BLaER1 treated with 17β-estradiol and CSF1 and Interleukin-3, amounts not matched to agents 10 nM and 100 nM (cell line): ENCODE results near the gene MPV17.
A peak's percentile ranks its signal among the peaks of the same experiment; 100 is the strongest.
"Not testable (repeated sequence)": the region's sequence is repeated elsewhere in the genome, so short reads cannot be mapped to it uniquely, and the experiment has no call there.

Source experiments
- H3K27ac ChIP-seq, 11 experiments: shearing (Covaris generic); formaldehyde crosslinking; 2 replicates each; pipeline ENCODE4 v1.8.1; 2022
- H3K27me3 ChIP-seq, 11 experiments: shearing (Covaris generic); formaldehyde crosslinking; 2 replicates each; pipeline ENCODE4 v1.8.1; 2022
- H3K36me3 ChIP-seq, 11 experiments: shearing (Covaris generic); formaldehyde crosslinking; 2 replicates each; pipeline ENCODE4 v1.8.1; 2022
- H3K4me1 ChIP-seq, 10 experiments: shearing (Covaris generic); formaldehyde crosslinking; 2 replicates each; pipeline ENCODE4 v1.8.1; 2022
- H3K4me2 ChIP-seq, 11 experiments: shearing (Covaris generic); formaldehyde crosslinking; 2 replicates each; pipeline ENCODE4 v1.8.1; 2022
- H3K4me3 ChIP-seq, 10 experiments: shearing (Covaris generic); formaldehyde crosslinking; 2 replicates each; pipeline ENCODE4 v1.8.1; 2022
- H3K9ac ChIP-seq, 11 experiments: shearing (Covaris generic); formaldehyde crosslinking; 2 replicates each; pipeline ENCODE4 v1.8.1; 2022
- H3K9me3 ChIP-seq, 11 experiments: shearing (Covaris generic); formaldehyde crosslinking; replicated peaks in 1 of 11; 2 replicates each; pipeline ENCODE4 v1.8.1; 2022
- H4K20me1 ChIP-seq, 11 experiments: shearing (Covaris generic); formaldehyde crosslinking; 2 replicates each; pipeline ENCODE4 v1.8.1; 2022
- Cebpa-rat ChIP-seq, 11 experiments: shearing (Covaris generic); IDR thresholded peaks; 2 replicates each; pipeline ENCODE4 v1.8.1; 2022

The MPV17 gene

DNA sequence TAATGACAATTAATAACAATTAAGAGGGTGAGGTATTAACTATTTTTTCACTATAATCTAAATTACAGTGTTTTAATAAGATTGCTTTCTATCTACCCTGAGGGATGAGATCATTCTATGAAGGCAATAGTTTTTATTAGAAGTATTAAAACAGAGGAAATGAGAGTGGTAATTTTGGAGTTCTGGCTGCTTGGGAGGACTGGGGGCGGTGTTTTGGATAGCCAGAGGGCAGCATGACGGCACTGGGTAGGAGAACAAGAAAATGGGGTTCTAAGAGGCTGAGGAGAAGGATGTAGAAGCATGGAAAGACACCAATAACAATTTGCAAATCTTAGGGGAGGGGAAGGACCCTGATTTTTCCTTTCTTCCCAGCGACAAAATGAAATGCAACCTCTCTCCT, 52.8 kb downstream of the MPV17 start:
- Histone ChIP-seq H3K9ac (no peak overlapping the region), H3K9me3 (no peaks in the 10 kb centered on the region)

DNA sequence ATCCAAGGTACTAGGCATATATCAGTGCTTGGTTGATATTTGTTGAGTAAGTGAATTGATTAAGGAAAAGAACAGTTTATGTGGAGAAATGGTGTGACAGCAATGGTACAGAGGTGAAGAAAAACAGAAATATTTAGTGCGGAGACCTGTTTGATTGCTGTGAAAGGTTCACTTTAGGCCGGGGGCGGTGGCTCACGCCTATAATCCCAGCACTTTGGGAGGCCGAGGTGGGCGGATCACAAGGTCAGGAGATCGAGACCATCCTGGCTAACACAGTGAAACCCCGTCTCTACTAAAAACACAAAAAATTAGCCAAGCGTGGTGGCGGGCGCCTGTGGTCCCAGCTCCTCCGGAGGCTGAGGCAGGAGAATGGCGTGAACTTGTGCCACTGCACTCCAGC, 54.6 kb downstream of the MPV17 start:
- not testable (repeated sequence) for H3K36me3 ChIP-seq, H3K4me3 ChIP-seq, H3K27ac ChIP-seq, H3K9me3 ChIP-seq, H3K9ac ChIP-seq
- H3K4me1 ChIP-seq: peaks cover 17 to 31% (median 22%) of the 10 kb centered on the region in 10 experiments
- H3K27me3 ChIP-seq: peaks cover 43 to 73% (median 60%) of the 10 kb centered on the region in 11 experiments
- peak overlapping the region in 2 of 11 experiments; percentile 9 to 36; a peak in 1 of 22 replicates for H3K4me2 ChIP-seq
- H4K20me1 ChIP-seq: peaks cover 0 to 22% (median 14%) of the 10 kb centered on the region in 11 experiments; a peak in 18 of 22 replicates

More for the DNA sequence above, 52.8 kb downstream of the MPV17 start:
- Histone ChIP-seq H3K36me3 (no peaks in the 10 kb centered on the region), H3K27me3 (peaks cover 25 to 55% (median 42%) of the 10 kb centered on the region in 11 experiments), H3K4me1 (peaks cover 0 to 12% (median 3%) of the 10 kb centered on the region in 10 experiments; a peak in 12 of 20 replicates), H3K4me2 (peak overlapping the region in 2 of 11 experiments; percentile 23 to 31; a peak in 2 of 22 replicates), H3K27ac (no peak overlapping the region), H3K4me3 (no peak overlapping the region), H4K20me1 (peaks cover 0 to 4% (median 0%) of the 10 kb centered on the region in 11 experiments; a peak in 2 of 22 replicates)
- no peak for TF ChIP-seq Cebpa-rat (IDR thresholded peaks at IDR 0.05)

DNA sequence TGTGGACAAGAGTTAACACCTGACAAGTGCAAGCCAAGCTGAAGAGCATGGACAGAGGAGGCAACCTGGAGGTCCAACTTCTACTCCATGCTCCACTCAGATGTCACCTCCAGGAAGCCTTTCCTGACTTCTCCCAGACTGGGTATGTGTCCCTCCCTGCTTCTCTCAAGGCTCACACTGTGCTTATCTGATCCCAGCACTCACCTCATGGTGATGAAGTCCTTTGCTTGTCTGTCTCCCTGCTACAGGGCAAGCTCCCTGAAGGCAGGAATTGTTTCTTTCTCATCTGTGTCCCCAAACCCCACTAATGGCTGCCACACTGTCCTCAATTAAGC, 57.4 kb downstream of the MPV17 start:
- Histone ChIP-seq H3K36me3 (no peaks in the 10 kb centered on the region), H4K20me1 (peaks cover 0 to 48% (median 34%) of the 10 kb centered on the region in 11 experiments; a peak in 19 of 22 replicates), H3K9me3 (no peaks in the 10 kb centered on the region), H3K4me1 (peaks cover 28 to 42% (median 36%) of the 10 kb centered on the region in 10 experiments), H3K9ac (no peak overlapping the region), H3K4me3 (peak overlapping the region in 3 of 10 experiments; percentile 53 to 65 (median 64); a peak in 3 of 20 replicates), H3K27me3 (peaks cover 71 to 98% (median 87%) of the 10 kb centered on the region in 11 experiments), H3K4me2 (peak overlapping the region; percentile 97 to 99 (median 98); a peak in 19 of 22 replicates), H3K27ac (no peak overlapping the region)
- TF ChIP-seq Cebpa-rat (IDR thresholded peaks at IDR 0.05): no peak

DNA sequence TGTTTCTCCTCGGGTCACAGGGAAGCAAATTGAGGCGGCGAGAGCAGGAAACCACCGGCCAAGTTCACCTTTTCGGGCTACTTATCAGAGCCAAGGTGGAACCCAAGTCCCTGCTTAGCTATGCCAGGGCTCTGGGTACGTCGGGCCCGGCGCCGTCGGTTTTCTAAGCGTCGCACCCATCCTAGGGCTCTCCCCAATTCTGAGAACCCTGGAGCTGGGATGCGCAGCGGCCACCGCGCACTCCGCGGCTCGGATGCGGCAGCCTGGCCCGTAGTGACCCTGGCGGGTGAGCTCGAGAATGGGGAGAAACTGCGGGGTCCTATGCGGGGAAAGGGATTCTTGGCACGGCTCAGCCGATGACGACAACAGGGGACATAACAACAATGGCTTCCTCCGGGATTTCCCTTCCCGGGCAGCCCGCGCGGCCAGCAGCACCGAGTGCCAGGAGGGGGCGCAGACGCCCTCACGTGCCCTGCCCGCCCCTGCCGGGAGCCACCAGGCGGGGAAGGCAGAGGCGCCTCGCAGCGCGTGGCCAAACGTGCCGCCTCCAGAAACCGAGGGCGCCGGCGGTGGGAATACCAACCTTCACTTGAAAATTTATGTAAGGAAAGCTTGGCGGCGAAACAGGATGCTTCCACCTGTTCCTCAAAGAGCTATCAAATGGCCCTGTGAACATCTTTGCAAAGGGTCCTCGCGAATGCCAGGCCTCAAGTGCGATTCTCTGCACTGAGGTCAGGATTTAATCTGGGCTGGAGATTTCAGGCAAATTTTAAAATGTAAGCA, 58.0 kb downstream of the MPV17 start:
- H3K4me1 ChIP-seq: peaks cover 23 to 41% (median 36%) of the 10 kb centered on the region in 10 experiments
- peak overlapping the region; percentile 97 to 99 (median 98) for H3K4me2 ChIP-seq
- H3K9me3 ChIP-seq: no peaks in the 10 kb centered on the region
- peak overlapping the region in 7 of 11 experiments; percentile 4 to 56 (median 37); a peak in 6 of 22 replicates for H3K9ac ChIP-seq
- peaks cover 0 to 53% (median 34%) of the 10 kb centered on the region in 11 experiments; a peak in 19 of 22 replicates for H4K20me1 ChIP-seq
- H3K4me3 ChIP-seq: peak overlapping the region; percentile 53 to 71 (median 62)
- TF ChIP-seq Cebpa-rat (IDR thresholded peaks at IDR 0.05): no peak
- H3K36me3 ChIP-seq: no peaks in the 10 kb centered on the region
- H3K27me3 ChIP-seq: peaks cover 77 to 100% (median 89%) of the 10 kb centered on the region in 11 experiments
- no peak overlapping the region for H3K27ac ChIP-seq

DNA sequence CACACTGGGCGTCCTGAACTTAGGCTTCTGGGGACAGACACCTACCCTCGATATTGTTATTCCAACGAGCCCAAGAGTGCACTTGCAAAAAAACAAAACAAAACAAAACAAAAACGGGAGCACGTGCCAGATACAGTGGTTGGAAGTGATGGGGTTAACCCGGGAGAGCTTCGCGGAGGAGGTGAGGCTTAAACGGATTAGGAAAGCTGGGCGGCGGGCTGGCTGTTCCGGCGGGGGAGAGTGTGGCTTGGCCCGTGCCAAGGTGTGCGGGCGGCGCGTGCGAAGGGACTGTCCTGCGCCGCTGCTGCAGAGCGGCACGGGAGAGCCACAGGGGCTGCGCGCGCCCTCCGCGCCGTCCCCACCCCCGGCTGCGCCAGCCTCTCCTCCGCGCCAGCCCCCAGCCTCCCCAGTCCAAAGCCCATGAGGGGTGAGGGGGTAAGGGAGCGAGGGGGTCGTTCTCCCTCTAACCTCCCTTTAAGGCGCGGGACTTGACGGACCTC, 58.6 kb downstream of the MPV17 start:
- peak overlapping the region; percentile 97 to 99 (median 98) for H3K4me2 ChIP-seq
- peak overlapping the region; percentile 53 to 71 (median 62) for H3K4me3 ChIP-seq
- no peak overlapping the region for H3K27ac ChIP-seq
- H3K36me3 ChIP-seq: no peaks in the 10 kb centered on the region
- H3K9ac ChIP-seq: peak overlapping the region in 5 of 11 experiments; percentile 4 to 56 (median 24); a peak in 3 of 22 replicates
- H3K9me3 ChIP-seq: no peaks in the 10 kb centered on the region
- no peak for TF ChIP-seq Cebpa-rat (IDR thresholded peaks at IDR 0.05)
- peaks cover 83 to 100% (median 93%) of the 10 kb centered on the region in 11 experiments for H3K27me3 ChIP-seq
- H3K4me1 ChIP-seq: peaks cover 23 to 41% (median 36%) of the 10 kb centered on the region in 10 experiments
- peaks cover 0 to 53% (median 34%) of the 10 kb centered on the region in 11 experiments; a peak in 19 of 22 replicates for H4K20me1 ChIP-seq

DNA sequence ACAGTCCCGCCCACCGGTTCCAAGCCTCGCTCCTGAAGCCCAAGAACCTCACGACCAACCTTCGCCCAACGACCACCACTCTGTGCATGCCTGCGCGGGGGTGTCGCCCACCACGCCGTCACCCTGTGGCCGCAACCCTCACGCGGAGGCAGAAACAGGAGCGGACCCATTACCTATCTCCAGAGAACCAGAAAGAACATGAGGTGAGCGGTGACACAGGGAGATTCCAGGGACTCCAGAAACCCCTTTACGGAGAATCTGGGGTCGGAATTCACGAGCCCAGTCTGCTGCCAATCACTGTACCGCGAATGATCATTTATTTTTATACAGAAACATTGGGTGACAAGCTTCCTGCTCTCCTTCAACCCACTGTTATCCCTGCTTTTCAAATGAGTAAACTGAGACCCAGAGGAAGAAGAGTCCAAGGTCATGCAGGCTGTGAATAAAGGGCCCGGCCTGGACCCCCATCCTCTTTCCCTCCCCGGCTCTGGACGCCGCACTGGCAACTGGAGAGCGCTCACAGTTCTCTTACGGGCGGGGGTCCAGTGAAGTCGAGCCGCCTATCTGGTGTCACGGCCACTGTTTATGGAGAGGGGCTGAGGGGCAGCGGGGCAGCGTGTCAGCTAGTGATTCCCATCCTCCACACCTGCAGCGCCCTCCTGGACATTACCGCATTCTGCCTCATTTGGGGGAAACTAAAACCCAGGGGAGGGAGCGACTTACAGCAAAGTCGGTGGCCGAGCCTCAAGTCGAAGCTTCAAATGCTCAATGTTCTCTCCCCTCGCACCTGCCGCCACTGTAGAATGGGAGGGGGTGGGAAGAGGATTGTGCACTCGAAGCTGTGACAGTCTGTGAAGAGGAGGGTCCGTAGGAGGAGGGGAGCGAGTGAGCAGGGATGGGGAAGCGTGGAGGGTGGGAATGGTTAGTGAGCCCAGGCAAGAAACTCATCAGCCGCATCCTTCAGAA, 59.3 kb downstream of the MPV17 start:
- no peaks in the 10 kb centered on the region for H3K9me3 ChIP-seq
- no peak for TF ChIP-seq Cebpa-rat (IDR thresholded peaks at IDR 0.05)
- H4K20me1 ChIP-seq: peaks cover 0 to 56% (median 34%) of the 10 kb centered on the region in 11 experiments; a peak in 19 of 22 replicates
- no peaks in the 10 kb centered on the region for H3K36me3 ChIP-seq
- H3K27ac ChIP-seq: no peak overlapping the region
- no peak overlapping the region; a peak in 2 of 22 replicates for H3K9ac ChIP-seq
- H3K4me1 ChIP-seq: peaks cover 23 to 39% (median 36%) of the 10 kb centered on the region in 10 experiments
- peak overlapping the region; percentile 97 to 99 (median 98) for H3K4me2 ChIP-seq
- peaks cover 88 to 100% (median 97%) of the 10 kb centered on the region in 11 experiments for H3K27me3 ChIP-seq
- H3K4me3 ChIP-seq: peak overlapping the region; percentile 53 to 74 (median 62)

DNA sequence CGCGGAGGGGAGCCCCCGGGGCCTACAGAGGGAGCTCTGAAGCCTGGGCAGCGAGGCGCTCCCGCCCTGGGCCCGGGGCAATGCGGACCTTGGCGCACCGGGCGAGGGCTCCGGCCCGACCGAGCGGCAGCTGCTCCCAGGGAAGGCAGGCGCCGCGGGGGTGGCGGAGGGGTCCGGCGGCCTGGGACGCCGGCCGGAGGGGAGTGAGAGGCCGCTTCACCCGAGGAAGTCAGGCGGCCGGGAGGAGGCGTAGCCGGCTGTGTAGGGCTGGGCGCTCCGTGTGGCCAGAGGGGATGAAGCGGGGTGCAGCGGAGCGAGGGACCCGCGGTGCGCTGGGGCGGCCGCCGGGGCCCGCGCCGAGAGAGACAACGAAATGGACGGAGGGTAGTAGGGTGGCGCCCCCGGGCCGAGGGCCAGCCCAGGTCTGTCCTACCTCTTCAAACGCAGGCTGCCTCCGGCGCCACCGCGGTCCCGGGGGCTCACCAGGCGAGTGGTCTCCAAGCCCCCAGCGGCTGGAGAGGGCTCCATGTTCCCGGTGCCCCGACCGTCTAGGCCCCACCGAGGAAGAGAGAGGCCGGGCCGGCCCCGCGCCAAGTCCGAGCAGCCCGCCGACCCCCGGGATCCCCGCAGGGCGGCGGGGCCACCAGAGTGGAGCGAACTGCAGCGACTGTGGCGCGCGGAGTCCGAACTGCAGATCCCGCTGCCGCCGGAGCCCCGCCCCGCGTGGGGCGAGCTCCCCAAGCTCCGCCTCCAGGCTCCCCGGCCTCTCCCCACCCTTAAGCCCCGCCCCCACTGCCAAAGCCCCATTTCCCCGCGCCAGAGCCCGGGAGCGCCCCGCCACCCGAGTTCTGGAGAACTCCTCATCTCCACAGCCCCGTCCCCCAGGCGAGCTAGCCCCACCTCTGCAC, 60.3 kb downstream of the MPV17 start, which contains the start of gene SLC30A3:
Gene SLC30A3, minus strand, starts transcription at position 669 of the 908 bp plus-strand sequence. Its CDS starts 141 bp downstream, at position 528.
- H3K27ac ChIP-seq: no peak within 1 kb of the TSS
- peak within 1 kb of the TSS; percentile 53 to 74 (median 62) for H3K4me3 ChIP-seq
- peaks cover 0 to 57% (median 34%) of the 10 kb centered on the region in 11 experiments; a peak in 19 of 22 replicates for H4K20me1 ChIP-seq
- H3K4me1 ChIP-seq: peaks cover 23 to 37% (median 36%) of the 10 kb centered on the region in 10 experiments
- no peaks in the 10 kb centered on the region for H3K9me3 ChIP-seq
- H3K9ac ChIP-seq: peak within 1 kb of the TSS in 10 of 11 experiments; percentile 31 to 66 (median 60); a peak in 18 of 22 replicates
- TF ChIP-seq Cebpa-rat (IDR thresholded peaks at IDR 0.05): no peak
- peak within 1 kb of the TSS; percentile 97 to 99 (median 98) for H3K4me2 ChIP-seq
- H3K27me3 ChIP-seq: peaks cover 88 to 100% (median 97%) of the 10 kb centered on the region in 11 experiments
- no peaks in the 10 kb centered on the region for H3K36me3 ChIP-seq
